PFSK-1 (cell line): ENCODE results near the gene STAT4.

Experiments used
- REST ChIP-seq, 2 experiments: IDR thresholded peaks; 2 replicates each; pipeline versions ENCODE4 v1.6.1 to v1.8.0; 2011 to 2012; ENCODE audit warnings: low read depth in 2 of 2, low read length in 2 of 2, control low read depth in 1 of 2, inconsistent platforms in 1 of 2, mild to moderate bottlenecking in 1 of 2, moderate library complexity in 1 of 2; ENCODE audit not compliant: insufficient read depth in 1 of 2
- TAF1 ChIP-seq: IDR thresholded peaks from 2 replicates; pipeline ENCODE4 v1.6.1; 2012; ENCODE audit warnings: low read length, control low read depth, borderline replicate concordance; ENCODE audit not compliant: insufficient read depth

GRCh38 chr2:191199929-191200512 lies 49.2 kb upstream of the STAT4 start:
- TF ChIP-seq TAF1 (no peak), REST (IDR thresholded peaks at IDR 0.05; ENCODE audit: insufficient read depth in 1 of 2, low read depth in 2 of 2, low read length in 2 of 2) (no peak)
